Vagina (tissue), 2 donors: ENCODE measurements around the gene KLHL21.

Experiments used
- POLR2A ChIP-seq, 2 donors: fragments of 450-650 bp; IDR thresholded peaks; one replicate each; pipeline ENCODE4 v1.6.1; 2017; ENCODE audit warnings: antibody characterized with exemption in 2 of 2, mild to moderate bottlenecking in 2 of 2, moderate library complexity in 2 of 2
- POLR2AphosphoS5 ChIP-seq, 2 donors: sonication (generic); formaldehyde crosslinking; IDR thresholded peaks; one replicate each; pipeline ENCODE4 v1.9.0; 2017; ENCODE audit warnings: antibody characterized with exemption in 2 of 2, mild to moderate bottlenecking in 2 of 2, low read depth in 1 of 2; ENCODE audit not compliant: insufficient read depth in 1 of 2
- TF ChIP-seq, protein P1 (sequence below), 3 experiments: fragments of 450-650 bp in 2 of 3; fragments of 200-600 bp in 1 of 3; sonication (generic) in 1 of 3; IDR thresholded peaks; one replicate each; pipeline ENCODE4 v1.5.1; 2017 to 2019; ENCODE audit warnings: antibody characterized with exemption in 3 of 3, mild to moderate bottlenecking in 2 of 3, moderate library complexity in 2 of 3

DNA sequence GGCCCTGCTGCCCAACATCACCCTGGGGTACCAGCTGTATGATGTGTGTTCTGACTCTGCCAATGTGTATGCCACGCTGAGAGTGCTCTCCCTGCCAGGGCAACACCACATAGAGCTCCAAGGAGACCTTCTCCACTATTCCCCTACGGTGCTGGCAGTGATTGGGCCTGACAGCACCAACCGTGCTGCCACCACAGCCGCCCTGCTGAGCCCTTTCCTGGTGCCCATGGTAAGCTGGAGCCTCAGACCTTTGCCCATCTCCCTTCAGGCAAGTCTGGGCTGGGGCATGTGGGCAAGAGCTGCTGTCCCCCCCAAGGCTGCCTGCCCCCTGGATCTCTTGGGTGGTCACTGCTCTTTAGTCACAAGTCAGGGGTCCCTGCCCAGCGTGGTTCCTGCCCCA is 31.7 kb downstream of the KLHL21 start:
- TF ChIP-seq POLR2AphosphoS5 (IDR thresholded peaks at IDR 0.05; ENCODE audit: insufficient read depth in 1 of 2, low read depth in 1 of 2) (no peak), POLR2A (IDR thresholded peaks at IDR 0.05) (no peak)
- TF ChIP-seq, protein P1, sequence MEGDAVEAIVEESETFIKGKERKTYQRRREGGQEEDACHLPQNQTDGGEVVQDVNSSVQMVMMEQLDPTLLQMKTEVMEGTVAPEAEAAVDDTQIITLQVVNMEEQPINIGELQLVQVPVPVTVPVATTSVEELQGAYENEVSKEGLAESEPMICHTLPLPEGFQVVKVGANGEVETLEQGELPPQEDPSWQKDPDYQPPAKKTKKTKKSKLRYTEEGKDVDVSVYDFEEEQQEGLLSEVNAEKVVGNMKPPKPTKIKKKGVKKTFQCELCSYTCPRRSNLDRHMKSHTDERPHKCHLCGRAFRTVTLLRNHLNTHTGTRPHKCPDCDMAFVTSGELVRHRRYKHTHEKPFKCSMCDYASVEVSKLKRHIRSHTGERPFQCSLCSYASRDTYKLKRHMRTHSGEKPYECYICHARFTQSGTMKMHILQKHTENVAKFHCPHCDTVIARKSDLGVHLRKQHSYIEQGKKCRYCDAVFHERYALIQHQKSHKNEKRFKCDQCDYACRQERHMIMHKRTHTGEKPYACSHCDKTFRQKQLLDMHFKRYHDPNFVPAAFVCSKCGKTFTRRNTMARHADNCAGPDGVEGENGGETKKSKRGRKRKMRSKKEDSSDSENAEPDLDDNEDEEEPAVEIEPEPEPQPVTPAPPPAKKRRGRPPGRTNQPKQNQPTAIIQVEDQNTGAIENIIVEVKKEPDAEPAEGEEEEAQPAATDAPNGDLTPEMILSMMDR (IDR thresholded peaks at IDR 0.05), result no peak
